ENCODE measurements around the gene JAM3. TPM values are rescaled to one million over a fixed set of nuclear protein-coding genes. Genes with fewer than 3 reads are reported as not detected.
A peak's percentile ranks its signal among the peaks of the same experiment; 100 is the strongest.

The JAM3 gene
- total RNA-seq, 1 experiment from 2014 or later, result 45.4 TPM

- Histone ChIP-seq H3K4me1 (ENCODE audit: control insufficient read depth, insufficient read depth, low read length) (no peaks in the 10 kb centered on the region), H3K9me3 (ENCODE audit: control insufficient read depth, insufficient read depth, low read depth, low read length) (no peaks in the 10 kb centered on the region), H3K27me3 (ENCODE audit: control insufficient read depth, insufficient read depth, low read length) (no peaks in the 10 kb centered on the region), H3K4me3 (ENCODE audit: low read depth in 2 of 2, low read length in 2 of 2) (no peak overlapping the region), H3K36me3 (ENCODE audit: control insufficient read depth, insufficient read depth, low read length) (peaks cover 5% of the 10 kb centered on the region), H3K27ac (ENCODE audit: low read length) (no peak overlapping the region)
- TF ChIP-seq, protein P1, sequence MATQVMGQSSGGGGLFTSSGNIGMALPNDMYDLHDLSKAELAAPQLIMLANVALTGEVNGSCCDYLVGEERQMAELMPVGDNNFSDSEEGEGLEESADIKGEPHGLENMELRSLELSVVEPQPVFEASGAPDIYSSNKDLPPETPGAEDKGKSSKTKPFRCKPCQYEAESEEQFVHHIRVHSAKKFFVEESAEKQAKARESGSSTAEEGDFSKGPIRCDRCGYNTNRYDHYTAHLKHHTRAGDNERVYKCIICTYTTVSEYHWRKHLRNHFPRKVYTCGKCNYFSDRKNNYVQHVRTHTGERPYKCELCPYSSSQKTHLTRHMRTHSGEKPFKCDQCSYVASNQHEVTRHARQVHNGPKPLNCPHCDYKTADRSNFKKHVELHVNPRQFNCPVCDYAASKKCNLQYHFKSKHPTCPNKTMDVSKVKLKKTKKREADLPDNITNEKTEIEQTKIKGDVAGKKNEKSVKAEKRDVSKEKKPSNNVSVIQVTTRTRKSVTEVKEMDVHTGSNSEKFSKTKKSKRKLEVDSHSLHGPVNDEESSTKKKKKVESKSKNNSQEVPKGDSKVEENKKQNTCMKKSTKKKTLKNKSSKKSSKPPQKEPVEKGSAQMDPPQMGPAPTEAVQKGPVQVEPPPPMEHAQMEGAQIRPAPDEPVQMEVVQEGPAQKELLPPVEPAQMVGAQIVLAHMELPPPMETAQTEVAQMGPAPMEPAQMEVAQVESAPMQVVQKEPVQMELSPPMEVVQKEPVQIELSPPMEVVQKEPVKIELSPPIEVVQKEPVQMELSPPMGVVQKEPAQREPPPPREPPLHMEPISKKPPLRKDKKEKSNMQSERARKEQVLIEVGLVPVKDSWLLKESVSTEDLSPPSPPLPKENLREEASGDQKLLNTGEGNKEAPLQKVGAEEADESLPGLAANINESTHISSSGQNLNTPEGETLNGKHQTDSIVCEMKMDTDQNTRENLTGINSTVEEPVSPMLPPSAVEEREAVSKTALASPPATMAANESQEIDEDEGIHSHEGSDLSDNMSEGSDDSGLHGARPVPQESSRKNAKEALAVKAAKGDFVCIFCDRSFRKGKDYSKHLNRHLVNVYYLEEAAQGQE (IDR thresholded peaks at IDR 0.05; ENCODE audit: insufficient read depth in 1 of 2, low read depth in 2 of 2, low read length in 1 of 2), result no peak
- TF ChIP-seq POLR2AphosphoS5 (IDR thresholded peaks at IDR 0.05; ENCODE audit: low read depth, low read length) (no peak), CTCF (IDR thresholded peaks at IDR 0.05) (no peak), TCF7L2 (IDR thresholded peaks at IDR 0.05; ENCODE audit: low read depth, low read length) (no peak), SIN3A (IDR thresholded peaks at IDR 0.05; ENCODE audit: borderline replicate concordance, insufficient read depth, low read depth, low read length) (no peak)
- no TSS peak for BruUV-seq (replicated peaks)
- POLR2A ChIA-PET, result interaction anchor here (0.6 kb wide), 1 partner anchor 15 kb away, joined by 4 read pairs; no protein-coding TSS in a partner anchor
- in situ Hi-C loops (cut with HindIII; ENCODE audit: low pct_unique_long_range_greater_than_20kb, low sequenced_read_pairs) (no loop called here), intact Hi-C loops (cut with micrococcal nuclease; ENCODE audit: unreplicated experiment) (no loop called here)
- ATAC-seq, result peak; percentile 13; the same call in 1 of the 2 replicates
- CTCF ChIA-PET, result interaction anchor here (0.6 kb wide), 1 partner anchor 103 kb away, joined by 3 read pairs; no protein-coding TSS in a partner anchor
- no peak for DNase-seq (ENCODE audit: low read depth, low spot score)
Measured at GRCh38 chr11:134153147-134153905, 84.5 kb downstream of the JAM3 start.

DNA sequence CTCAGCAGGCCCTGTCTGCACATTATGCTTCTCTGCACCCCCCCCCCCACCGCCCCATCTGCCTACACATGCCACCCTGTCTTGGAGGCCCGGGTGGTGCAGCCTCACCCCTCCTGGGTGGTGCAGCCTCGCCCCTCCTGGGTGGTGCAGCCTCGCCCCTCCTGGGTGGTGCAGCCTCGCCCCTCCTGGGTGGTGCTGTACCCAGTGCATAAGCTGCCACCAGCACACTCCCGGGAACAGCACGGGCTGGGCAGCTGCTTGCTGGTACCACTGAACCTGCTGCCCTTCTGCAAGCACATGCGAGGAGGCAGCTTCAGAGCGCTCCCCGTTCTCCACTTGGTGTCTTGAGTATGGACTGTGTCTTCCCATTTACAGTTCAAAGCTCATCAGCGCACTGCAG is 85.6 kb downstream of the JAM3 start:
- H3K4me3 ChIP-seq (ENCODE audit: low read depth in 2 of 2, low read length in 2 of 2), result no peak overlapping the region
- H3K36me3 ChIP-seq (ENCODE audit: control insufficient read depth, insufficient read depth, low read length), result peaks cover 5% of the 10 kb centered on the region
- in situ Hi-C loops (cut with HindIII; ENCODE audit: low pct_unique_long_range_greater_than_20kb, low sequenced_read_pairs), result no loop called here
- POLR2A ChIA-PET, result no interaction called here
- ATAC-seq (no peak), DNase-seq (ENCODE audit: low read depth, low spot score) (no peak)
- H3K9me3 ChIP-seq (ENCODE audit: control insufficient read depth, insufficient read depth, low read depth, low read length), result no peaks in the 10 kb centered on the region
- intact Hi-C loops (cut with micrococcal nuclease; ENCODE audit: unreplicated experiment), result no loop called here
- no TSS peak for BruUV-seq (replicated peaks)
- CTCF ChIA-PET, result no interaction called here
- no peaks in the 10 kb centered on the region for H3K4me1 ChIP-seq (ENCODE audit: control insufficient read depth, insufficient read depth, low read length)
- TF ChIP-seq CTCF (IDR thresholded peaks at IDR 0.05) (no peak), TCF7L2 (IDR thresholded peaks at IDR 0.05; ENCODE audit: low read depth, low read length) (no peak), SIN3A (IDR thresholded peaks at IDR 0.05; ENCODE audit: borderline replicate concordance, insufficient read depth, low read depth, low read length) (no peak), POLR2AphosphoS5 (IDR thresholded peaks at IDR 0.05; ENCODE audit: low read depth, low read length) (no peak)
- TF ChIP-seq, protein P1 (IDR thresholded peaks at IDR 0.05; ENCODE audit: insufficient read depth in 1 of 2, low read depth in 2 of 2, low read length in 1 of 2), result no peak
- H3K27me3 ChIP-seq (ENCODE audit: control insufficient read depth, insufficient read depth, low read length), result no peaks in the 10 kb centered on the region
- H3K27ac ChIP-seq (ENCODE audit: low read length), result no peak overlapping the region
